GM21619 (cell line): ENCODE data around the gene ADARB1.

Experiments used
- ATAC-seq: cut with Tn5 transposase; IDR thresholded peaks from one replicate; pipeline ENCODE4 v1.9.1; 2021; ENCODE audit not compliant: unreplicated experiment

ADARB1 gene

DNA sequence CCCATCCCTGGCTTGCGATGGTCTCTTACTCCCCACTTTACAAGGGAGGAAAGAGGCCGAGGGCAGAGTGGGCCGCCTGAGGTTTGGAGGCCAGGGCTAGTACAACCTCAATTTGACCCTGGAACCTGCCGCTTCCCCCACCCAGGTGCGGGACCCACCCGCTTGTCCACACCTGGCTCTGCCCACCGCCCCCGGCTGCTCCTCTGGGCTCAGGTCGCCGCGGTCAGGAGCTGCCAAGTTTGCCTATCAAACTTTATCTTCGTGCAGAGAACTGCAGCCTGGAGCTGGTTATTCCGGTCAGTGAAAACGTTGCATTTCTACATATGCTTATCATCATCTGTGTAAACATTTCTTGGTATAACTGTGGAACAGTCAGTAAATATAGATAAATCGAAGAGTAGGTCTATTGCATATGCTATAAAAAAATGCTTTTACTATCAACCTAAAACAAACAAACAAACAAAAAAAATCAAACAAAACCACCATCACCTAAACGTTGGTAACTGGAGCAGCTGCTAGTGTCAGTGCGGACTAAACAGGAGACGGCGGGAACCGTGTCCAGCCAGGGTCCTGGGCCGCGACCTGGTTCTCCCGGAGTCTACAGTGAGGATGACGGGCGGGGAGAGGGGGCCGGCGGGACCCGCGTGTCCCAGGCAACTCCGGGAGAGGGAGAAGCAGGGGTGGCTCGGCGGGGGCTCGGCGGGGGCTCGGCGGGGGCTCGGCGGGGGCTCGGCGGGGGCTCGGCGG lies 906 bp upstream of the ADARB1 start:
- no peak for ATAC-seq

- no peak for ATAC-seq
Measured at GRCh38 chr21:45074818-45075595, 627 bp downstream of the ADARB1 start.

DNA sequence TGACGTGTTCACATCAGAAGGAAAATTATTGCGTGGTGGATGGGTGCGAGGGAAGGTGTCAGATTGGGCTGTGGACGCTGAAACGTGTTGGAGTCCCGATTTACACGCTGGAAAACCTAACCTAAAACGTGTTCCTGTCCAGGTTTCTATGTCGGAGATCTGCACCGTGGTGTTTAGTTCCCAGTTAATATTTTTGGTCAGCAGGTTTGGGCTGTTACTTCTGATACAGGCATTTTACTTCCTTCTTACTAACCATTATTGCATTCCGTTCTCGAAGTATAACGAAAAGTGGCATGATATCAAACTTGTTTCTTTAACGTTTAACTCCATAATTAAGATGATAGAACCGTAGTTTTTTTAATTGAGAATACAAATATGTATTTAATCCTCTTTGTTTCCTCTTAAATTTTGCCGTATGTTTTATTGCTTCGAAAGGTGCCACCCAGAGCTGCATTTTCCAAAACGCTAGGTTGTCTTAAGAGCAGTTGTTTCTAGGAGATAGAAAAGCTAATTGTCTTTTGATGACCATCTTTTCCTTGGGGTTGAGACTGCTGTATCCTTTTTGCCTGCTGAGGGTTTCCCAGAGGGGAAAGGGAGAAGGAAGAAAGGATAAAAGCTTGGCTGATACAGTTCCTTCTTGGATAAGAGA lies 1.3 kb downstream of the ADARB1 start:
- no peak for ATAC-seq

- ATAC-seq: no peak
Measured at GRCh38 chr21:45076245-45076711, 1.9 kb downstream of the ADARB1 start.

DNA sequence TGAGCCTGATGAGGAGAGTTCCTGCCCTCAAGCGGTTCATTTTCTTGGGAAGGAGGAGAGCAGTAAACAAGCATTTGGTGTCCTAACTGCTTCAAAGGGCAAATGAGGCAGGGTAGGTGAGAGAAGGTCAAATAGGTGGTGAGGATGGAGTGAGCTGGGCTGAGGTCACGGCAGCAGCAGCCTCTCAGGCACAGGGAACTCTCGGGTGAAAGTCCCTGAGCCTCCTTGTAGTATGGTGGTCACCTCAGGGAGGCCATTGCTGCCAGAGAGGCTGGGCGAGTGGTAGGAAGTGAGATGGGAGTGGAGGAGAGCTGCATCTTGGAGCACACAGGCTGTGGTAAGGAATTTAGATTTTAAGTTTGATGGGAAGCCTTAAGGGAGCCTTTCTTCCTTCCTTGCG lies 4.0 kb downstream of the ADARB1 start:
- no peak for ATAC-seq

DNA sequence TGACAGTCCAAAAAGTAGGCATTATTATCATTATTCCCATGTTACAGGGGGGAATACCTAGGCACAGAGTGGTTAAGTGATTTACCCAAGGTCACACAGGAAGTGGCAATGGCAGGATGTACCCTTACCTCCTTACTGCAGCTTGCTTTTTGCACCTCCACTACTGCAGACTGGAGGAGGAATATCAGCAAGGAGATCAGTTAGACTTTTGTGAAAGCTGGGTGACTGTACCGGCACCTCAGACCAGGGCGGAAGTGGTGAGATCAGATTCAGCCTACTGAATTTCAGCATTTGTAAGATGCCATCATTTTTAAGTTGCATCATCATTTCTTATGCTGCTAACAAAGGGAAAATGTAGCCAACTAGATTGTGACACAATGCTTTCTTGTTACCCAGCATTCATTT lies 4.5 kb downstream of the ADARB1 start:
- ATAC-seq: no peak

DNA sequence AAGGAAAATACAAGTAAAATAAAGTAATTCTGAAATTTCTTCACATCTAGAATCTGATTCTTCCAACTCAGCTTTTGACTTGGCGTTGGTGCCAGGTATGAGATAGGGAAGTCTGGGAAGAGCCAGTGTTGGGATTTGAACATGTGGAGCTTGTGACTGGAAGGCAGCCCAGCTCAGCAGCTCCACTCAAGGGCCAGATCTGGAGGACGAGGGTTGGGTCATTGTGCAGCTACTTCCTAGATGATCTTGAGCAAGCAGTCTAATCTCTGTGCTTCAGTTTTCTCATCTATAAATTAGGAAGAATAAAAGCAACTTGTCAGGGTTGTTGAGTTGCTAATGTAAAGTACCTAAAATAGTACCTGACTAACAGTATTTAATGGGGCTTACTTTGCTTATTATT lies 5.0 kb downstream of the ADARB1 start:
- no peak for ATAC-seq

DNA sequence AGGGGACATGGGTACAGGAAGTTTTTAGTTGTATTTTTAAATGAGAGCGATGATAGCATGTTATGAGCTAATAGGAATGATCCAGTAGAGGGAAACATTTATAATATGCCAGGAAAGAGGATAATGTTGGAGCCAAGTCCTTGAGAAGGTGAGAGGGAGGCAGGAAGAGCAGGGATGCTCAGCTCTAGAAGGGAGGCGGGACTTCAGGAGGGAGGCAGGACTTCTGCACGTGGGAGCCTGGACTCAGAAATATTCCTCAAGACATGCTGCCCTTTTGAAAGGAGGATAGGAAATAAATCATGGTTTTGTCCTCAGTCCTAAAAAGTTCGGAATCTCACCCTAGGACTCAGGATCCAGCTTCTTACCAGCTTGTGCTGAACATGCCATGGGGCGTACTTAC lies 5.9 kb downstream of the ADARB1 start:
- no peak for ATAC-seq

DNA sequence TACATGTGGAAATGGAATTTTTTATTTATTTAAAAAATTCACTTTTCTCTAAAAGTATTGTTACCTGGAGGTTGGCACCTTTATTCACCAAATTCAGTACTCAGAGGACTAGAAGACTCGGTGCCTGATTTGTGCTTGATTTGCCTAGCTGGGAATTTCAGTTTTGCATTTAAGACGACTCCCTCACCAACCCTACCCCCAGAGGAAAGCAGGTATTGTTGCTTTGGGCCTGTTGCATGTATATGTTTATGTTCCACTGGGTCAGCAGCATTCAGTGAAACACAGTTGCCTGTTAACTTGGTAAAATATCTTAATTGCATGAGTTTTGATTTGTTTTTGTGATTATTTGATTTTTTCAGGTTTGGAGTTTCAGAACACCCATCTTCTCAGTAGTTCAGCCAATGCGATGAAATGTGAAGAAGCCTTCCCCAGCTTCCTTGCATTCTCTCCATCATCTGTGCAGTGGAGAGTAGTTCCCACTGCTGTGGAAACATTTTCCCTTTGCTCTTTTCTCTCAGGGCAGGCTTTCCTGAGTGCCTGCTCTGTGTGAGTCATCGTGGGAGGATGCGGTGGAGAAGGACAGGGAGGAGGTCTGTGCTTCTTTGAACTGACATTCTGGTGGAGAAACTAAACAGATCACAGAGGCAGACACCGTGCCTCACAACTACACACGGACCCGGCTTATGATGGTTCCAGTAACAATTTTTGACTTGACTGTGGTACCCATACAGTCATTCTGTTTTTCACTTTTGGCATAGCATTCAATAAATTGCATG lies 6.4 kb downstream of the ADARB1 start:
- ATAC-seq: no peak

GRCh38 chr21:45081636-45082035 lies 7.3 kb downstream of the ADARB1 start:
- ATAC-seq: no peak

DNA sequence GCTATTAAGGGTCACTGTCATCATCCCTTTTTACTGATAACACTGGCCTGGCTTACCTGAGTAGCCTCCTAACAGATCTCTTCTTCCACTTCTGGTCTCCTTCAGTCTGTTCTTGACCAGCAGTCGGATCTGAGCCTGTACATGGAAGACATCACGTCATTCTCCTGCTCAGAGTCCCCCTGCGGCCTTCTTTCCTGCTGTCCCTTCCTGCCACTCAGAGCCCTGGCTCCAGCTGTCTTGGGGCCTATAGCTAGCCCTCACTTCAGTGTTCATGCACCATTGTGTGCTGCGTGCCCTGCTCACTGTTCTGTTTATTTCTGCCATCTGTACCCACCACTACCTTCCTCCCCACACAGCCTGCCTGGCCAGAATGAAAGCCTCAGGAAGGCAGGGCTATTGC lies 8.4 kb downstream of the ADARB1 start:
- ATAC-seq: no peak

DNA sequence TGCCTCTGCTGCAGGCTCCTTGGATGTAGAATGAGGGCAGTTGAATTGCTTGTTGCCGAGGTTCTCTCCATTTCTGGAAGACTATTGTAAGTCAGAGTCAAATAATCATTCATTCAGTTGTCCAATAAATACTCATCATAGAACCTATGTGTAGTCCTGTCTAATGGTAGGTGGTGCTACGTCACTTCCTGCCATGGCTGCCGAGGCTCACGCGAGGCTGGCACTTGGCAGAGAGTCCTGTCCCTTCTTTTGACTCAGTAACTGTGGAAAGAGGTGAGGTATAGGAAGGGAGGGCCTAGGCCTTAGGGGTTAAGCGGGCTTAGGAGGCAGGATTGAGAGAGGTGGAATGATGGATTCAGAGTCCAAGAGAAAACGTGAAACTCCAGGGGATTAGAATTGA lies 9.7 kb downstream of the ADARB1 start:
- no peak for ATAC-seq

GRCh38 chr21:45084881-45085536 lies 10.6 kb downstream of the ADARB1 start:
- ATAC-seq: no peak

- ATAC-seq: no peak
Measured at GRCh38 chr21:45085700-45086099, 11.3 kb downstream of the ADARB1 start.

DNA sequence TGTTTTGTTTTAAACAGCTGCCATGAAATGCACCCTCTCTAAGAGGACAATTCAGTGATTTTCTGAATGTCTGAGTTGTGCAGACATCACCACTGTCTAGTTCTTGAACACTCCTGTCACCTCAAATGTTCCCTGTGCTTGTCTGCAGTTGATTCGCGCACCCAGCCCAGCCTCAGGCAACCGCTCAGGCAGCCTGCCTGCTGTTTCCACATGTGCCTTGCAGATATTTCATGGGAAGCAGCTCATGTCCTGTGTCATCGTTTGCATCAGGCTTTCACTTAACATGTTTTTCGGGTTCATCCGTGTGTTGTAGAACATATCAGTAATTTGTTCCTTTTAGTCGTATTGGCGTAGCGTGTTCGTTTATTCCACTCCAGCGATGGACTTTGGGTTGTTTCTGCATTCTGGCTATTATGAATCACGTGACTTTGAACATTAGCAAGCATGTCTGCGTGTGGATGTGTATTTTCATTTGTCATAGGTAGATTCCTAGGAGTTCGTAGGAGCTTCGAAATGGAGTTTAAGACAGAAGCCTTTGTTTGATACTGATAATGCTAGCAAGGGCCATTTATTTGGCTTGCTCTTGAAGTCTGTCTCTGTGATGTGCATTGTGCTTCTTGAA lies 12.1 kb downstream of the ADARB1 start:
- no peak for ATAC-seq

GRCh38 chr21:45087022-45087823 lies 12.8 kb downstream of the ADARB1 start:
- no peak for ATAC-seq

DNA sequence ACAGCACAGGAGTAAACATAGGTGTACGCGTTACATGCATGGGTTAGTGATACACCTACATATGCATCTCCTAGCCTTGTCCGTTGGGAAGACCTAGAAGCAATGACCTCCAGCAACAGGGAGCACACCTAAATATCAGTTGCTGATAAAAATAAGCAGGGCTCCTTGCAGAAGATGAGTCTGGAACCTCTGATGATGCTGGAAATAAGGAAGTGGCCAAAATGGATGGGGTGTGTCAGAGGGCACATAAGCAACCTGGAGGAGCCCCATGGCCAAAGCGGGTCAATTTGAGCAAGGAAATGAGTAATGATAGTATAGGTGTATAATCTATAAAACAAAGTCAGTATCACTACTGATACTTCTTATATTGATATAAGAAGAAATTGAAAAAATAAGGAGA lies 13.7 kb downstream of the ADARB1 start:
- no peak for ATAC-seq

- no peak for ATAC-seq
Measured at GRCh38 chr21:45088729-45089128, 14.3 kb downstream of the ADARB1 start.

GRCh38 chr21:45089964-45090363 lies 15.6 kb downstream of the ADARB1 start:
- ATAC-seq: no peak
